Body of pancreas (tissue), 4 donors: ENCODE measurements around the gene YWHAE. TPM values are rescaled to one million over a fixed set of nuclear protein-coding genes. Genes with fewer than 3 reads are reported as not detected.
A peak's percentile ranks its signal among the peaks of the same experiment; 100 is the strongest.
"Not testable (repeated sequence)": the region's sequence is repeated elsewhere in the genome, so short reads cannot be mapped to it uniquely, and the experiment has no call there.

Experiments used
- ATAC-seq: fragments of 150-250 bp; one replicate; pipeline ENCODE4 v1.9.1; 2016
- DNase-seq, 4 donors: peaks; one replicate each; pipeline ENCODE4 v3.0.0-alpha.2; 2019
- H3K27ac ChIP-seq, 4 donors: fragments of 200-600 bp; sonication (generic); 1 replicate in 3 of 4; 2 replicates in 1 of 4; pipeline versions ENCODE4 v1.5.1 to v1.6.1; 2016 to 2019; ENCODE audit warnings: mild to moderate bottlenecking in 1 of 4, mixed read lengths in 1 of 4, moderate library complexity in 1 of 4
- H3K27me3 ChIP-seq, 2 donors: fragments of 200-600 bp; sonication (generic); one replicate each; pipeline ENCODE4 v1.6.0; 2016; ENCODE audit warnings: mild to moderate bottlenecking in 1 of 2
- H3K36me3 ChIP-seq, 2 donors: fragments of 200-600 bp; sonication (generic); replicated peaks in 1 of 2; 2 replicates each; pipeline ENCODE4 v1.5.1; 2016; ENCODE audit warnings: low read depth in 2 of 2; ENCODE audit not compliant: insufficient read depth in 1 of 2
- H3K4me1 ChIP-seq: fragments of 200-600 bp; sonication (generic); one replicate; pipeline ENCODE4 v1.6.0; 2016
- H3K4me3 ChIP-seq, 2 donors: fragments of 200-600 bp; sonication (generic); 1 replicate in 1 of 2; 2 replicates in 1 of 2; pipeline ENCODE4 v1.5.1; 2016 to 2019
- H3K9me3 ChIP-seq, 3 donors: fragments of 200-600 bp; sonication (generic); 1 replicate in 2 of 3; 2 replicates in 1 of 3; pipeline ENCODE4 v1.5.1; 2016
- POLR2A ChIP-seq, 3 donors: fragments of 450-650 bp; IDR thresholded peaks; one replicate each; pipeline ENCODE4 v1.6.1; 2016; ENCODE audit warnings: antibody characterized with exemption in 3 of 3, mild to moderate bottlenecking in 2 of 3
- WGBS, 2 donors: methylation state at CpG; one replicate each; pipeline ENCODE4 v1.1.5; 2017; 5-methylcytosine and 5-hydroxymethylcytosine counted together
- intact Hi-C: fragments of 100-400 bp; cut with DNase I; formaldehyde crosslinking; loops from one replicate; pipeline ENCODE4 v1.15.1; 2023
- total RNA-seq, 2 donors: library from RNA; depleted of rRNA; stranded (reverse); fragments of >200 nt; gene quantifications; one replicate each; pipeline ENCODE4 v1.1.0, GENCODE V29; 2016
- TF ChIP-seq, protein P1 (sequence below), 7 experiments: fragments of 450-650 bp in 4 of 7; fragments of 200-600 bp in 3 of 7; sonication (generic) in 3 of 7; IDR thresholded peaks; one replicate each; pipeline ENCODE4 v1.5.1; 2016 to 2019; ENCODE audit warnings: antibody characterized with exemption in 7 of 7

YWHAE gene
- total RNA-seq, 2 donors from 2014 or later: 301 to 378 TPM

GRCh38 chr17:1386265-1386664, 13.8 kb downstream of the YWHAE start:
- Histone ChIP-seq H3K4me1 (peaks cover 91% of the 10 kb centered on the region), H3K36me3 (no peaks in the 10 kb centered on the region)
- 45 to 67% methylated on average over 2 of the region's 2 CpGs for WGBS, 2 donors

GRCh38 chr17:1385861-1386260, 14.2 kb downstream of the YWHAE start:
- 25 to 27% methylated on average over 2 of the region's 2 CpGs for WGBS, 2 donors
- Histone ChIP-seq H3K9me3 (no peaks in the 10 kb centered on the region), H3K27ac (no peak overlapping the region), H3K27me3 (no peaks in the 10 kb centered on the region), H3K4me1 (peaks cover 91% of the 10 kb centered on the region), H3K36me3 (no peaks in the 10 kb centered on the region), H3K4me3 (no peak overlapping the region)
- ATAC-seq (no peak), DNase-seq (no peak)
- intact Hi-C loops: no loop called here
- TF ChIP-seq, protein P1, sequence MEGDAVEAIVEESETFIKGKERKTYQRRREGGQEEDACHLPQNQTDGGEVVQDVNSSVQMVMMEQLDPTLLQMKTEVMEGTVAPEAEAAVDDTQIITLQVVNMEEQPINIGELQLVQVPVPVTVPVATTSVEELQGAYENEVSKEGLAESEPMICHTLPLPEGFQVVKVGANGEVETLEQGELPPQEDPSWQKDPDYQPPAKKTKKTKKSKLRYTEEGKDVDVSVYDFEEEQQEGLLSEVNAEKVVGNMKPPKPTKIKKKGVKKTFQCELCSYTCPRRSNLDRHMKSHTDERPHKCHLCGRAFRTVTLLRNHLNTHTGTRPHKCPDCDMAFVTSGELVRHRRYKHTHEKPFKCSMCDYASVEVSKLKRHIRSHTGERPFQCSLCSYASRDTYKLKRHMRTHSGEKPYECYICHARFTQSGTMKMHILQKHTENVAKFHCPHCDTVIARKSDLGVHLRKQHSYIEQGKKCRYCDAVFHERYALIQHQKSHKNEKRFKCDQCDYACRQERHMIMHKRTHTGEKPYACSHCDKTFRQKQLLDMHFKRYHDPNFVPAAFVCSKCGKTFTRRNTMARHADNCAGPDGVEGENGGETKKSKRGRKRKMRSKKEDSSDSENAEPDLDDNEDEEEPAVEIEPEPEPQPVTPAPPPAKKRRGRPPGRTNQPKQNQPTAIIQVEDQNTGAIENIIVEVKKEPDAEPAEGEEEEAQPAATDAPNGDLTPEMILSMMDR (IDR thresholded peaks at IDR 0.05): no peak
- no peak for TF ChIP-seq POLR2A (IDR thresholded peaks at IDR 0.05)

More at GRCh38 chr17:1386265-1386664, 13.8 kb downstream of the YWHAE start:
- H3K27me3 ChIP-seq: no peaks in the 10 kb centered on the region
- intact Hi-C loops: no loop called here
- ATAC-seq (no peak), DNase-seq (no peak)
- no peak overlapping the region for H3K4me3 ChIP-seq
- H3K9me3 ChIP-seq: no peaks in the 10 kb centered on the region
- peak overlapping the region in 1 of 4 donors; percentile 16 for H3K27ac ChIP-seq
- TF ChIP-seq, protein P1 (IDR thresholded peaks at IDR 0.05): no peak
- no peak for TF ChIP-seq POLR2A (IDR thresholded peaks at IDR 0.05)

DNA sequence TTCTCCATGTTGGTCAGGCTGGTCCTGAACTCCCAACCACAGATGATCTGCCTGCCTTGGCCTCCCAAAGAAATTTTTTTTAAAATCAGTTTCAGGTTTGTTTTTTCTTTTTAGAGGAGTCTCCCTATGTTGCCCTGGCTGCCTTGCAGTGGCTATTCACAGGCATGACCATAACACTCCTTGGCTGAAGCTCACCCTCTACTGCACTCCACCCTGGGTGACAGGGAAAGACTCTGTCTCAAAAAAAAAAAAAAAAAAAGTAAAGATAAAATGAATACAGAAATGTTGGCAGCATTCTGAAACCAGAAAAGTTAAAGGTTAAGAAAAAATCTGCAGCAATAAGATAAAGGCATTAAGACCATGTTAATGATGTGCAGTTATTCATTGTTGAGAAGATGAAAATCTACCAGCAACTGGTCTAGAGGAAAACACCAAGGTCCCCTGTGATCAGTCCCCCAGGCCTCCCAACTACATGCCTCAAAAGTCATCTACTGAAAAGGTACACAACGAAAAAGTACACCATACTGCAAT, 15.1 kb downstream of the YWHAE start:
- WGBS, 2 donors: 0 to 5% methylated on average over 1 of the region's 1 CpG
- TF ChIP-seq, protein P1 (IDR thresholded peaks at IDR 0.05): no peak
- TF ChIP-seq POLR2A (IDR thresholded peaks at IDR 0.05): no peak
- Histone ChIP-seq H3K4me1 (peaks cover 91% of the 10 kb centered on the region), H3K27ac (no peak overlapping the region), H3K9me3 (no peaks in the 10 kb centered on the region), H3K36me3 (no peaks in the 10 kb centered on the region), H3K27me3 (no peaks in the 10 kb centered on the region), H3K4me3 (no peak overlapping the region)
- intact Hi-C loops: no loop called here
- no peak for DNase-seq
- no peak for ATAC-seq

- Histone ChIP-seq H3K4me1 (peaks cover 91% of the 10 kb centered on the region), H3K4me3 (no peak overlapping the region), H3K27me3 (no peaks in the 10 kb centered on the region), H3K27ac (no peak overlapping the region), H3K9me3 (no peaks in the 10 kb centered on the region), H3K36me3 (no peaks in the 10 kb centered on the region)
- no peak for ATAC-seq
- 70 to 71% methylated on average over 9 of the region's 10 CpGs for WGBS, 2 donors
- TF ChIP-seq, protein P1 (IDR thresholded peaks at IDR 0.05): no peak
- TF ChIP-seq POLR2A (IDR thresholded peaks at IDR 0.05): no peak
- no peak for DNase-seq
- intact Hi-C loops: no loop called here
Measured at GRCh38 chr17:1379930-1380313, 20.1 kb downstream of the YWHAE start.

DNA sequence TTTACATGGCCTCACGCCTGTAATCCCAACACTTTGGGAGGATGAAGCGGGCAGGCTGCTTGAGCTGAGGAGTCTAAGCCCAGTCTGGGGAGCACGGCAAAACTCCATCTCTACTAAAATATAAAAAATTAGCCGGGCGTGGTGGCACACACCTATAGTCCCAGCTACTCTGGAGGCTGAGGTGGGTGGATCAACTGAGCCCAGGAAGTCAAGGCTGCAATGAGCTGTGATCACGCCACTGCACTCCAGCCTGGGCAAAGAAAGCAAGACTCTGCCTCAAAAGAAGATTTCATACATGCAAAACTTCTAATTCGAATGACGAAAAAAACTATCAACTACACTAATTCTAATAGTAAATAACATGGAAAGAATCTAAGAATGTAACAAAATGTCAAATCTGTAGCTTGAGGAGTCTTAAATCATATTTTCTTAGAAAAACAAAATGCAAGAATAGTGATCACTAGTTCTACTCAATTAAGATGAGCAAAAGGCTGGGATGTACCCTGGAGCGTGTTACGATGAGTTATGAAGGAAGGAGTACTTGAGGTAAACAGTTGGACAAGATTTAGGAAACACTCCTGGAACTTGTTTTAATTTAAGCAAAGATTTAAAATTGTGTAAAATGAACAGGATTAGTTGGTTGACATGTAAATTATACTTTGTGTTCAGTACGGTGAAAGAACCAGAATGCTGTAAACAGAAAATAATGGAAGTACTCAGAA, 20.7 kb downstream of the YWHAE start:
- H3K27me3 ChIP-seq: no peaks in the 10 kb centered on the region
- no peak overlapping the region for H3K4me3 ChIP-seq
- peaks cover 91% of the 10 kb centered on the region for H3K4me1 ChIP-seq
- peak overlapping the region in 1 of 4 donors; percentile 9 for H3K27ac ChIP-seq
- no peaks in the 10 kb centered on the region for H3K36me3 ChIP-seq
- 77 to 82% methylated on average over 11 of the region's 11 CpGs for WGBS, 2 donors
- ATAC-seq (no peak), DNase-seq (no peak)
- TF ChIP-seq, protein P1 (IDR thresholded peaks at IDR 0.05): no peak
- TF ChIP-seq POLR2A (IDR thresholded peaks at IDR 0.05): no peak
- no peaks in the 10 kb centered on the region for H3K9me3 ChIP-seq
- intact Hi-C loops: no loop called here

DNA sequence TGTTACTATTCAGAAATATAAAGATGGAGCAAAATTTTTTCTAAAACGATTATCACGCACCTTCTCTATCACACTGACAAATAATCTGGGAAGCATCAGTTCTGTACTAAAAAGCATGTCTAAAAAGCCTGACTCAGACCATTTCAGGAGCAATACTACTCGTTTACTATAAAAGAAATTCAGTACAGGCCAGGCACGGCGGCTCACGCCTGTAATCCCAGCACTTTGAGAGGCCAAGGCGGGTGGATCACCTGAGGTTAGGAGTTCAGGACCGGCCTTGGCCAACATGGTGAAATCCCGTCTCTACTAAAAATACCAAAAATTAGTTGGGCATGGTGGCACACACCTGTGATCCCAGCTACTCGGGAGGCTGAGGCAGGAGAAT, 21.6 kb downstream of the YWHAE start:
- DNase-seq, H3K9me3 ChIP-seq, H3K27me3 ChIP-seq, H3K36me3 ChIP-seq, ATAC-seq, intact Hi-C loops, H3K4me3 ChIP-seq: not testable (repeated sequence)
- Histone ChIP-seq H3K4me1 (peaks cover 91% of the 10 kb centered on the region), H3K27ac (peak overlapping the region in 1 of 4 donors; percentile 10)
- WGBS, 2 donors: 83% methylated on average over 10 of the region's 10 CpGs
